ENCODE results near the gene MAP3K7. TPM values are rescaled to one million over a fixed set of nuclear protein-coding genes. Genes with fewer than 3 reads are reported as not detected.

The MAP3K7 gene
- total and polyA plus RNA-seq, 2 of the 8 experiments (the other 6 are each of a cell fraction or from before 2014, with no cell fraction given): 27.3 to 34.8 TPM

- TF ChIP-seq, protein P1, sequence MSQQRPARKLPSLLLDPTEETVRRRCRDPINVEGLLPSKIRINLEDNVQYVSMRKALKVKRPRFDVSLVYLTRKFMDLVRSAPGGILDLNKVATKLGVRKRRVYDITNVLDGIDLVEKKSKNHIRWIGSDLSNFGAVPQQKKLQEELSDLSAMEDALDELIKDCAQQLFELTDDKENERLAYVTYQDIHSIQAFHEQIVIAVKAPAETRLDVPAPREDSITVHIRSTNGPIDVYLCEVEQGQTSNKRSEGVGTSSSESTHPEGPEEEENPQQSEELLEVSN (IDR thresholded peaks at IDR 0.05): no peak
- TF ChIP-seq GTF2F1 (IDR thresholded peaks at IDR 0.05; ENCODE audit: borderline replicate concordance, low read depth, low read length) (no peak), HDAC6 (IDR thresholded peaks at IDR 0.05; ENCODE audit: low read depth, low read length) (no peak), RBBP5 (IDR thresholded peaks at IDR 0.05; ENCODE audit: borderline replicate concordance, low read depth, low read length) (no peak), RAD21 (IDR thresholded peaks at IDR 0.05 in 1 of 2, conservative IDR thresholded peaks at IDR 0.05 in 1 of 2; ENCODE audit: low read depth in 2 of 2, low read length in 2 of 2) (no peak), CHD2 (IDR thresholded peaks at IDR 0.05; ENCODE audit: low read length) (no peak), POLR2AphosphoS5 (IDR thresholded peaks at IDR 0.05; ENCODE audit: low read depth, low read length) (no peak)
Measured at GRCh38 chr6:90583179-90583835, 3.6 kb downstream of the MAP3K7 start (continued).

All from H1 (cell line).